Activated gamma-delta T cell (primary cell): ENCODE data around the gene ID2.

ENCODE experiments used
- DNase-seq: peaks from one replicate; lab custom pipeline; 2025; lab: John Stamatoyannopoulos, UW

ID2 gene

DNA sequence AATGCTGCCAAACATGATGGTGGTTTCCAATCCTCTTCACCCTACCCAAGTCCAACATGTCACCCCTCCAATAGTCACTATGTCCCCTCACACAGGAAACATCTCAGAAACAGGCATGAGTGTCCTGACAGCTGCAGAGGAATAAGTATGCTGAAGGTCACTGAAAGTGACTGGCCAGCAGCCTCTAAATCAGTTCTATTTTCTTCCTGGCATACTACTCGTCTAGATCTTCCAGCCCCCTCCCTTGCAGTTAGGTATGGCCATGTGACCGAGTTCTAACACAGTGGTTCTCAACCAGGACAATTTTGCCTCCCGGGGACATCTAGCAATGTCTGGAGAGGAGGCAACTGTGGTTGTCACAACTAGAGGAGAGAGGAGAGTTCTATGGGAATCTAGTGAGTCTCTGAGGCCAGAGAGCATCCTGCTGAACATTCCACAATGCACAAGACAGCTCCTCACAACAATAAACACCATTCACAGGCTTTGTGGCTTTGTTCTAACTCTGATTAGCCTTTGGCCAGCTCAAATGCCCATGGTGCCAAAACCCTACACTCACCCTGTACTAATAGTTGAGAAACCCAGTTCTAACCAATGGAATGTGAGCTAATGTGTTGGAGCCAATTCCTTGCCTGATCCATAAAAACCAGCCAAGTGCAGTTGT, 12.6 kb upstream of the ID2 start:
- DNase-seq = no peak

DNA sequence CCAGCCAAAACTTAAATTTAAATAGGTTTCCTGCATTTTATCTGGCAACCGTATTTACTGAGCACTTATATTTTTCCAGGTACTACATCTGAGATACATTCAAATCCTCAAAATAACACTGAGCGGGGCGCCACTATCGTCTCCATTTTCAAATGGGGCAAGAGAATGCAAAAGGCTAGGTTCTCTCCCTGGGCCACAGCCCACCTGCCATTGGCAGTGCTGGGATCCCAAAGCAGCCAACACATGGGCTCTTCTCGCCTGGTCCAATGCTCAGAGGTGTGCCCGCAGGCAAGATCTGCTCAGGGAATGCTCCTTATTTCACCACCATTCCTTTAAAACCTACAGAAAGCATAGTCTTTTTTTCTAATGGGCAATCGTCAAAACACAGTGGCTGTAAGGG, 11.3 kb upstream of the ID2 start:
- no peak for DNase-seq

- DNase-seq = no peak
Measured at GRCh38 chr2:8671176-8671575, 10.7 kb upstream of the ID2 start.

GRCh38 chr2:8671802-8672201, 10.1 kb upstream of the ID2 start:
- no peak for DNase-seq

DNA sequence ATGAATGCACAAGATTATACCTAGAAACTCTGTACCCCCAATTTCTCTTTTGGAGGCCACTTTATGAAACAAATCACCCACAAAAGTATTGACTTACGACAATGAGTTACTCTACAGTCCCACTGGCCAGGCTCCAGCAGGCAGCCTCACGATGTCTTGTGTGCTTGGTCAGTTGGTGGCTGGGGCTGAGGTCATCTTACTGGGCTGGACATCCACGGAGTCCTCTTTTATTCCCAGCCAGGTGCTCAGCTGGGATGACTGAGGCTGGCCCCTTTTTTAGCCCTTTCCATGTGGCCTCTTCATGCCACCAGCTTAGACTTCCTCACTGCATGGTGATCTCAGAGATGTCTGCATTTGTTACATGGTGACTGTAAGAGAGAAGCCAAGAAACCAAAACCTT, 8.9 kb upstream of the ID2 start:
- DNase-seq = no peak

- DNase-seq = no peak
Measured at GRCh38 chr2:8673381-8673780, 8.5 kb upstream of the ID2 start.

DNA sequence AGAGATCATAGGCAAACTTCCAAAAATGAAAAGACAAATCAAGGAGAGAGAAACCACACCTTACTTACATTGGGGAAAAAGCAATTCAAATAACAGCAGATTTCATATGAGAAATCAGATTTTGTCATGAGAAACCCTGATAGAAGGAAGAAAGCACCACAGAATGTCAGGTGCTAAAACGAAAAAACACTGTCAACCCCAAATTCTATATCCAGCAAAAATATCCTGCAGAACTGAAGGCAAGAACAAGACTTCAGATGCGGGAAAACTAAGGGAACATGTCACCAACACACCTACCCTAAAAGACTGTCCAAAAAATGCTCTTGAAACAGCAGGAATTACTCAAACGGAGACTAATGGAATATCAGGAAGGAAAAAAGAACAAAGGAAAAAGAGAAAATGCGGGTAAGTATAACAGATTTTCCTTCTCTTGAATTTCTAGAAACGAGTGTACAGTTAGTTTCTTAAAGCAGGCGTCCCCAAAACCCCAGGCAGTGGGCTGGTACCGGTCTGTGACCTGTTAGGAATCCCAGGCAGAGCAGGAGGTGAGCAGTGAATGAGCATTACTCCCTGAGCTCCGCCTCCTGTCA, 7.3 kb upstream of the ID2 start:
- DNase-seq = no peak

DNA sequence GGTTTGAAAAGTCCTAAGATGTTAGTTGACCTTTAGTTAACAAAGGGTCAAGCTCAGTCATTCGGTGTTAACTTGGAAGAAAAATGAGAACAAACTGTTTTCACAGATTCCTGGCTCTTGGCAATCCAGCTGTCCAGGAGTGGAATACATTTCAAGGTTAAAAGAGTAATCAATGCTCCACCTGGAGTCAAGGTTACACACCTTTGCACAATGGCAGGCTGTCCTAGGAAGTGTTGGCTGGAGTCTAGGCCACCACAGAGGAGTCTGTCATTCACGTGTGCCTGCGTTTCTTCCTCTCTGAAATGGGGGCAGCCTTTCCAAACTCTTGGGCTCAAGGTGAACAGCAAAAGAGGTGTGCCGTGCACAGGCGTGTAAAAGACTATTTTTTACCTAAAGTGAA, 6.3 kb upstream of the ID2 start:
- no peak for DNase-seq

GRCh38 chr2:8676191-8676920, 5.5 kb upstream of the ID2 start:
- no peak for DNase-seq

DNA sequence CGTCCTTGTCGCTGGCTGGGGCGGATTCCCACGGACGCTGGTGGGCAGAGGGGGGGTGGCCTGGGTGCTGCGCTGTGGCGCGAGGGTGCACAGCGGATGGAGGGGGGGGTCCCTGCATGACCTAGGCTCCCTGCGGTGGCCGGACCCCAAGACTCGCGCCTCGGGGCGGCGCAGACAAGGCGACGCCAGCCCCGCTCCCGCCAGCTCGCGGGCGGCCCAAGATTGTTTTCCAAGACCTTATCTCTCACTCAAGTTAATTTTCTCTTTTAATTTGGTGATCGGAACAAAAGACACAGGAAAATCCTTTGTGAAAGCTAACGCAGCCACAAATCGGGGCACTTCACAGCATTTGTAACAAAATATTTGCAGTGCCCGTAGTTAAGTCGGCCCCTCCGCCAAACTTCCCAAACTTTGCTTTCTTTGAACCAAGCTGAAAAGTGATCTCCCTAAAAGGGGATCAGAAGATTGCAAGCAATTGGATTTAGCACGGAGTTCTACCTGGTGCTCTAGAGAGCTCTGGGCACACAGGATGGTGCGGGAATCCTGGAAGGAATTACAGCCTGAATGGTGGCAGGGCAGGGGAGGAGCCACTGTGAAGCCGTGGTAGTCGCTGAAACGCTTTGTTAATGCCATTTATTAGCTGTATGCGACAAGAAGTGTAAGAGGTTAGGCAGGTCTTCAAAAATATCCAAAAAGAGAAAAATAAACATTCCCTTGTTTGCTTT, 4.8 kb upstream of the ID2 start:
- no peak for DNase-seq

- no peak for DNase-seq
Measured at GRCh38 chr2:8677646-8678592, 3.9 kb upstream of the ID2 start.

- DNase-seq = peak; percentile 86
Measured at GRCh38 chr2:8678731-8679566, 2.9 kb upstream of the ID2 start.

DNA sequence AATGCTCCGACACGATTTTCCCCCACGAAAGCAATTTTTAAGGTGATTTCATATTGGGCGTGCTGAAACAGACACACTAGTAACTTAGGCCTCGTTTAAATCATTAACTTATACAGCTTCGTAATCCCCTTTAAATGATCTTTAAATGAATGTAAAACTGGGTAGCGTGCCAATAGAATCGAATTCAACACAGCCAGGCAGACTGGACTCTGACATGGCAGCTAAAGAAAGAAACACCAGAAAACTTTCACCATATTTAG, 2.4 kb upstream of the ID2 start:
- DNase-seq = no peak

DNA sequence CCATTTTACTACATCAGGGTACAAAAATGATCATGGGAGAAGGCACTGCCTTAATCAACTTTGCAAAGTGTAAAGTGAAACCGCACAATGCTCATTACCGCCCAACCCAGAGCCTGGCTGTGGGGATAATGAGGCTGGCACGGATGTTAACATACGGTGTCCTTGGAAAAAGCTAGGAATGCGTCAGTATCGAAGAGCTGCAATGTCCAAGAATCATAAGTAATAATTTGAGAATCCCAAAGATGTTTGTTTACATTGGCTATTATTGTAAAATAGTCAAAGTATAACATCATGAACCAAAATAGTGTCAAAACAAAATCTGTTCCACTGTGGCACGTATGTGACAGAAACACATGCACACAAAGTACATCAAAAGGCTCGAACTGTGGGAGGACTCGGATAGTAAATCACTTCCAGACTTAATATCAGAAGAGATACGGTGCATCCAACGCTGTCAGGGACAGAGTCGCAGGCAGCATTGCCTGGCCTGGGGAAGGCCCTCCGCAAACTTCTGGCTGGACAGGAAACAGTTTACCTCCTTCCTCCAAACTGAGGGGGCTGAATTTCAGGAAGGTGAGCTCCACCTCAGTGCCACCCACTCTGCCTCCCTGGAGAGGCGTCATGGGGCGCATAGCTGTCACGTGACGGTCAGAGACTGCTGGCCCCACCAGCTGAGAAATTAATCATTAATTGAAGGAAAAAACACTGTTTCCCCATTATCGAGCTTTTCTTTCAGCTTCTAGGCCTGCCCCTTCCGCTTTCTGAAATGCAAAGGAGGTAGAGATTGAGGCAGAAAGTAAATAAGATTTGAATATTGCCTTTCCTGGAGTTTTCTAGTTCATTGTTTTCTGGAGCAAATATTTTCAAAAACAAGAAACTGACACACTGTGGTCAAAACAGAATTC, 1.8 kb upstream of the ID2 start:
- no peak for DNase-seq

- DNase-seq = peak; percentile 42
Measured at GRCh38 chr2:8680822-8681760, 765 bp upstream of the ID2 start.

- peak; percentile 28 for DNase-seq
Measured at GRCh38 chr2:8682719-8683667, 1.1 kb downstream of the ID2 start.

GRCh38 chr2:8684540-8684877, 2.7 kb downstream of the ID2 start:
- no peak for DNase-seq
